ENCODE data around the gene ZNF536. TPM values are rescaled to one million over a fixed set of nuclear protein-coding genes. Genes with fewer than 3 reads are reported as not detected.

Gene ZNF536
- polyA plus RNA-seq, 1 of the 3 experiments (the other 2 are of a cell fraction), result 0.41 TPM

DNA sequence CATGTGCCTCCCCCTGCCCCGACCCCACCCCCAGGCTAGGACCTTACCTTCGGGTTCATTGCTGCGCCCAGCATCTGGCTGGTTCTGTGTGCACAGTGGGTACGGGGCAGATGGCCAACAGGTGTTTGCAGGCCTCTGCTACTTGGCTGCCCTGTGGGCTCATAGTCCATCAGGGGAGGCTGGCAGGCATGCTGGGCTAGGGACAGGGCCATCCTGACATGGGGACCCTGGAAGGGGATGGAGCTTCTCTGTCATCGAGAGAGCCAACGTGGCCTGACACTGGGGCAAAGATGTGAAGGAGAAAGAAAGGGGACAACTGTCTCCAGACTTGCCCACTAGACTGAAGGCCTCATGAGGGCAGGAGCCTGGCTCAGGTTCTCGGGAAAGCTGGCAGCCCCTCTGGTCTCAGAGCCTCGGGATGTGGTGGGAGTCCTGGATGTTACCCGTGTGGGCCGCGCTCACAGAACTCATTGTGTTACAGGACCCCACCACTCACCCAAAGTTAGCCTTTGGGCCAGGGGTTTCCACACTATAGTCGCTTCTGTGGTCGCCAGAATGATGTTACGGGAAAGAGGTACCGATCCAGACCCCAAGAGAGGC is 4.7 kb downstream of the ZNF536 start:
- no peak overlapping the region for H3K4me3 ChIP-seq (ENCODE audit: low read depth in 2 of 2, low read length in 1 of 2)
- peaks cover 0 to 13% of the 10 kb centered on the region in 2 experiments; a peak in 2 of 4 replicates for H3K4me1 ChIP-seq (ENCODE audit: control insufficient read depth in 1 of 2, insufficient read depth in 2 of 2, low read depth in 1 of 2, low read length in 1 of 2)
- H3K9me3 ChIP-seq, result no peaks in the 10 kb centered on the region
- ChIA-PET POLR2A (no interaction called here), CTCF (no interaction called here)
- H2AFZ ChIP-seq (ENCODE audit: low read depth), result no peak overlapping the region
- H3K27me3 ChIP-seq (ENCODE audit: insufficient read depth), result no peaks in the 10 kb centered on the region
- H3K36me3 ChIP-seq (replicated peaks in 1 of 2; ENCODE audit: control insufficient read depth in 1 of 2, insufficient read depth in 2 of 2, low read length in 1 of 2), result no peaks in the 10 kb centered on the region
- 47% methylated on average over 11 of the region's 15 CpGs for WGBS (ENCODE audit: low lambda C conversion rate)
- no peak for DNase-seq
- no peak overlapping the region for H3K9ac ChIP-seq
- no peak overlapping the region for H3K4me2 ChIP-seq
- no peak overlapping the region for H3K27ac ChIP-seq (ENCODE audit: low read depth in 2 of 2, low read length in 1 of 2)
- H3K79me2 ChIP-seq (ENCODE audit: insufficient read depth), result no peaks in the 10 kb centered on the region
- H3F3A ChIP-seq (replicated peaks; ENCODE audit: insufficient read depth), result no peaks in the 10 kb centered on the region
- TF ChIP-seq NRF1 (IDR thresholded peaks at IDR 0.05; ENCODE audit: low read depth, low read length), result no peak
- no peak for TF ChIP-seq FOXM1 (IDR thresholded peaks at IDR 0.05; ENCODE audit: low read depth)
- no peak for TF ChIP-seq TAF1 (IDR thresholded peaks at IDR 0.05; ENCODE audit: borderline replicate concordance, low read depth, low read length)
- TF ChIP-seq RFX5 (IDR thresholded peaks at IDR 0.05; ENCODE audit: low read length), result no peak
- no peak for TF ChIP-seq NFIC (IDR thresholded peaks at IDR 0.05; ENCODE audit: borderline replicate concordance)
- TF ChIP-seq MEF2A (IDR thresholded peaks at IDR 0.05; ENCODE audit: borderline replicate concordance, low read depth), result no peak
- TF ChIP-seq GATA2 (CRISPR knock-in tag; IDR thresholded peaks at IDR 0.05), result no peak
- TF ChIP-seq, protein P1, sequence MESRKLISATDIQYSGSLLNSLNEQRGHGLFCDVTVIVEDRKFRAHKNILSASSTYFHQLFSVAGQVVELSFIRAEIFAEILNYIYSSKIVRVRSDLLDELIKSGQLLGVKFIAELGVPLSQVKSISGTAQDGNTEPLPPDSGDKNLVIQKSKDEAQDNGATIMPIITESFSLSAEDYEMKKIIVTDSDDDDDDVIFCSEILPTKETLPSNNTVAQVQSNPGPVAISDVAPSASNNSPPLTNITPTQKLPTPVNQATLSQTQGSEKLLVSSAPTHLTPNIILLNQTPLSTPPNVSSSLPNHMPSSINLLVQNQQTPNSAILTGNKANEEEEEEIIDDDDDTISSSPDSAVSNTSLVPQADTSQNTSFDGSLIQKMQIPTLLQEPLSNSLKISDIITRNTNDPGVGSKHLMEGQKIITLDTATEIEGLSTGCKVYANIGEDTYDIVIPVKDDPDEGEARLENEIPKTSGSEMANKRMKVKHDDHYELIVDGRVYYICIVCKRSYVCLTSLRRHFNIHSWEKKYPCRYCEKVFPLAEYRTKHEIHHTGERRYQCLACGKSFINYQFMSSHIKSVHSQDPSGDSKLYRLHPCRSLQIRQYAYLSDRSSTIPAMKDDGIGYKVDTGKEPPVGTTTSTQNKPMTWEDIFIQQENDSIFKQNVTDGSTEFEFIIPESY (IDR thresholded peaks at IDR 0.05; ENCODE audit: borderline replicate concordance, low read depth), result no peak
- TF ChIP-seq EZH2phosphoT487 (IDR thresholded peaks at IDR 0.05; ENCODE audit: borderline replicate concordance, low read depth), result no peak
- no peak for TF ChIP-seq RCOR1 (IDR thresholded peaks at IDR 0.05; ENCODE audit: low read length)
- TF ChIP-seq TCF12 (IDR thresholded peaks at IDR 0.05), result no peak
- no peak for TF ChIP-seq SIN3A (IDR thresholded peaks at IDR 0.05; ENCODE audit: borderline replicate concordance, low read depth, low read length)
- TF ChIP-seq, protein P2, sequence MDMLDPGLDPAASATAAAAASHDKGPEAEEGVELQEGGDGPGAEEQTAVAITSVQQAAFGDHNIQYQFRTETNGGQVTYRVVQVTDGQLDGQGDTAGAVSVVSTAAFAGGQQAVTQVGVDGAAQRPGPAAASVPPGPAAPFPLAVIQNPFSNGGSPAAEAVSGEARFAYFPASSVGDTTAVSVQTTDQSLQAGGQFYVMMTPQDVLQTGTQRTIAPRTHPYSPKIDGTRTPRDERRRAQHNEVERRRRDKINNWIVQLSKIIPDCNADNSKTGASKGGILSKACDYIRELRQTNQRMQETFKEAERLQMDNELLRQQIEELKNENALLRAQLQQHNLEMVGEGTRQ (IDR thresholded peaks at IDR 0.05; ENCODE audit: borderline replicate concordance, low read depth, low read length), result no peak
- TF ChIP-seq, protein P3, sequence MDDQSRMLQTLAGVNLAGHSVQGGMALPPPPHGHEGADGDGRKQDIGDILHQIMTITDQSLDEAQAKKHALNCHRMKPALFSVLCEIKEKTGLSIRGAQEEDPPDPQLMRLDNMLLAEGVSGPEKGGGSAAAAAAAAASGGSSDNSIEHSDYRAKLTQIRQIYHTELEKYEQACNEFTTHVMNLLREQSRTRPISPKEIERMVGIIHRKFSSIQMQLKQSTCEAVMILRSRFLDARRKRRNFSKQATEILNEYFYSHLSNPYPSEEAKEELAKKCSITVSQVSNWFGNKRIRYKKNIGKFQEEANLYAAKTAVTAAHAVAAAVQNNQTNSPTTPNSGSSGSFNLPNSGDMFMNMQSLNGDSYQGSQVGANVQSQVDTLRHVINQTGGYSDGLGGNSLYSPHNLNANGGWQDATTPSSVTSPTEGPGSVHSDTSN (IDR thresholded peaks at IDR 0.05), result no peak
- TF ChIP-seq, protein P4, sequence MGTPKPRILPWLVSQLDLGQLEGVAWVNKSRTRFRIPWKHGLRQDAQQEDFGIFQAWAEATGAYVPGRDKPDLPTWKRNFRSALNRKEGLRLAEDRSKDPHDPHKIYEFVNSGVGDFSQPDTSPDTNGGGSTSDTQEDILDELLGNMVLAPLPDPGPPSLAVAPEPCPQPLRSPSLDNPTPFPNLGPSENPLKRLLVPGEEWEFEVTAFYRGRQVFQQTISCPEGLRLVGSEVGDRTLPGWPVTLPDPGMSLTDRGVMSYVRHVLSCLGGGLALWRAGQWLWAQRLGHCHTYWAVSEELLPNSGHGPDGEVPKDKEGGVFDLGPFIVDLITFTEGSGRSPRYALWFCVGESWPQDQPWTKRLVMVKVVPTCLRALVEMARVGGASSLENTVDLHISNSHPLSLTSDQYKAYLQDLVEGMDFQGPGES (IDR thresholded peaks at IDR 0.05; ENCODE audit: low read depth, low read length), result no peak
- no peak for TF ChIP-seq ELF1 (IDR thresholded peaks at IDR 0.05)
- no peak for TF ChIP-seq EP300 (IDR thresholded peaks at IDR 0.05; ENCODE audit: borderline replicate concordance in 1 of 2, low read depth in 1 of 2, low read length in 1 of 2)
- TF ChIP-seq, protein P5, sequence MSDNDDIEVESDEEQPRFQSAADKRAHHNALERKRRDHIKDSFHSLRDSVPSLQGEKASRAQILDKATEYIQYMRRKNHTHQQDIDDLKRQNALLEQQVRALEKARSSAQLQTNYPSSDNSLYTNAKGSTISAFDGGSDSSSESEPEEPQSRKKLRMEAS (IDR thresholded peaks at IDR 0.05; ENCODE audit: low read depth), result no peak
- H4K20me1 ChIP-seq (ENCODE audit: insufficient read depth), result no peaks in the 10 kb centered on the region
- no peaks in the 10 kb centered on the region for H3K9me2 ChIP-seq
